HCT116 (cell line): ENCODE measurements around the gene APOA1. TPM values are rescaled to one million over a fixed set of nuclear protein-coding genes. Genes with fewer than 3 reads are reported as not detected.

Experiments used
- ATAC-seq: fragments of 200-7000 bp; cut with Tn5 transposase; 2 replicates; pipeline ENCODE4 v1.9.1; 2020; ENCODE audit warnings: mild to moderate bottlenecking, moderate library complexity
- BruUV-seq: library from RNA; stranded (reverse); fragments of 400-500 nt; replicated peaks from 2 replicates; lab custom pipeline; 2021; lab: Mats Ljungman, UMichigan
- CTCF ChIA-PET: fragments of 300-600 bp; sonication (Branson Sonifier 250); formaldehyde crosslinking; loops from one replicate; lab custom pipeline; 2021; ENCODE audit warnings: antibody characterized with exemption; lab: Charles Lee
- POLR2A ChIA-PET: fragments of 300-600, 350-600 bp; sonication (Branson Sonifier 250); formaldehyde crosslinking; loops from one replicate; lab custom pipeline; 2021; ENCODE audit warnings: antibody characterized with exemption; lab: Charles Lee
- RAD21 ChIA-PET, 2 experiments: fragments of 300-600 bp; sonication (Branson Sonifier 250); formaldehyde crosslinking; loops; one replicate each; lab custom pipeline; 2023; ENCODE audit warnings: low total read pairs in 2 of 2; ENCODE audit not compliant: uncharacterized antibody in 2 of 2, unreplicated experiment in 2 of 2, low non-redundant PET in 1 of 2; lab: Charles Lee
- DNase-seq: peaks from one replicate; pipeline ENCODE4 v3.0.0-alpha.2; 2010; ENCODE audit warnings: low read depth, low spot score
- H2AFZ ChIP-seq: fragments of 200-600 bp; shearing (Covaris generic), sonication (generic); 2 replicates; pipeline ENCODE4 v1.6.1; 2017; ENCODE audit warnings: low read depth, mixed run types, mixed read lengths, antibody characterized with exemption, low read length; ENCODE audit not compliant: poor library complexity, severe bottlenecking
- H3K27ac ChIP-seq: 2 replicates; pipeline ENCODE4 v1.5.1; 2012; ENCODE audit warnings: low read depth, low read length
- H3K27me3 ChIP-seq: fragments of 200-600 bp; sonication (generic); 2 replicates; pipeline ENCODE4 v1.6.1; 2016; ENCODE audit warnings: mixed run types, low read length, mixed read lengths; ENCODE audit not compliant: insufficient read depth
- H3K36me3 ChIP-seq, 2 experiments: fragments of 200-500 bp in 1 of 2; fragments of 200-600 bp in 1 of 2; sonication (Bioruptor generic) in 1 of 2; sonication (generic) in 1 of 2; 2 replicates each; pipeline versions ENCODE4 v1.5.1 to v1.6.1; 2014 to 2016; ENCODE audit warnings: low read length in 2 of 2, inconsistent platforms in 1 of 2, mixed read lengths in 1 of 2, mixed run types in 1 of 2; ENCODE audit not compliant: insufficient read depth in 2 of 2, control insufficient read depth in 1 of 2
- H3K4me1 ChIP-seq, 2 experiments: fragments of 200-600 bp in 1 of 2; sonication (generic) in 1 of 2; 2 replicates each; pipeline versions ENCODE4 v1.5.1 to v1.6.1; 2012 to 2017; ENCODE audit warnings: low read length in 2 of 2, inconsistent platforms in 1 of 2, mild to moderate bottlenecking in 1 of 2, mixed read lengths in 1 of 2, mixed run types in 1 of 2, moderate library complexity in 1 of 2; ENCODE audit not compliant: insufficient read depth in 2 of 2, control insufficient read depth in 1 of 2
- H3K4me2 ChIP-seq: fragments of 200-600 bp; sonication (generic); 2 replicates; pipeline ENCODE4 v1.6.1; 2017; ENCODE audit warnings: mixed run types, low read length, mixed read lengths
- H3K4me3 ChIP-seq, 2 experiments: fragments of 200-600 bp in 1 of 2; sonication (generic) in 1 of 2; replicated peaks in 1 of 2; 2 replicates each; pipeline ENCODE4 v1.5.1; 2011 to 2016; ENCODE audit warnings: low read length in 2 of 2, control low read depth in 1 of 2, low read depth in 1 of 2, mild to moderate bottlenecking in 1 of 2, mixed read lengths in 1 of 2, mixed run types in 1 of 2
- H3K79me2 ChIP-seq: fragments of 200-600 bp; sonication (generic); 2 replicates; pipeline ENCODE4 v1.6.1; 2017; ENCODE audit warnings: mild to moderate bottlenecking, mixed run types, low read length, moderate library complexity, mixed read lengths; ENCODE audit not compliant: insufficient read depth
- H3K9ac ChIP-seq: fragments of 200-600 bp; sonication (generic); 2 replicates; pipeline ENCODE4 v1.6.1; 2016; ENCODE audit warnings: low read length, mixed read lengths
- H3K9me2 ChIP-seq: fragments of 200-600 bp; sonication (generic), shearing (Covaris generic); 2 replicates; pipeline ENCODE4 v1.6.1; 2017; ENCODE audit warnings: mixed run types, mild to moderate bottlenecking, moderate library complexity; ENCODE audit not compliant: insufficient read depth
- H3K9me3 ChIP-seq, 2 experiments: fragments of 200-500 bp in 1 of 2; fragments of 200-600 bp in 1 of 2; sonication (Bioruptor generic) in 1 of 2; sonication (generic) in 1 of 2; 2 replicates each; pipeline ENCODE4 v1.6.1; 2014 to 2017; ENCODE audit warnings: low read length in 2 of 2, mixed read lengths in 2 of 2, inconsistent platforms in 1 of 2, low read depth in 1 of 2, mild to moderate bottlenecking in 1 of 2, mixed run types in 1 of 2, moderate library complexity in 1 of 2; ENCODE audit not compliant: control insufficient read depth in 1 of 2, insufficient read depth in 1 of 2
- H4K20me1 ChIP-seq: fragments of 200-600 bp; sonication (generic), shearing (Covaris generic); 2 replicates; pipeline ENCODE4 v1.6.1; 2017; ENCODE audit warnings: mixed run types, mild to moderate bottlenecking, moderate library complexity; ENCODE audit not compliant: insufficient read depth
- CBX3 ChIP-seq: IDR thresholded peaks from 2 replicates; pipeline ENCODE4 v1.6.1; 2012; ENCODE audit warnings: low read depth
- CEBPB ChIP-seq: IDR thresholded peaks from 2 replicates; pipeline ENCODE4 v1.6.1; 2012; ENCODE audit warnings: low read depth
- CTCF ChIP-seq, 3 experiments: fragments of 200-600 bp in 1 of 3; sonication (generic) in 1 of 3; IDR thresholded peaks in 2 of 3; conservative IDR thresholded peaks in 1 of 3; 2 replicates each; pipeline ENCODE4 v1.5.1; 2012 to 2017; ENCODE audit warnings: low read depth in 2 of 3, low read length in 2 of 3, antibody characterized with exemption in 1 of 3, borderline replicate concordance in 1 of 3, control low read depth in 1 of 3, mild to moderate bottlenecking in 1 of 3, mixed read lengths in 1 of 3, mixed run types in 1 of 3, moderate library complexity in 1 of 3; ENCODE audit not compliant: insufficient read depth in 1 of 3
- ELF1 ChIP-seq: IDR thresholded peaks from 2 replicates; pipeline ENCODE4 v1.6.1; 2012; ENCODE audit warnings: low read depth, borderline replicate concordance
- EZH2 ChIP-seq: fragments of 200-600 bp; sonication (generic); IDR thresholded peaks from 2 replicates; pipeline ENCODE4 v1.6.1; 2017; ENCODE audit warnings: antibody characterized with exemption, mixed run types
- EZH2phosphoT487 ChIP-seq: fragments of 200-600 bp; IDR thresholded peaks from 2 replicates; pipeline ENCODE4 v1.6.1; 2018; ENCODE audit warnings: antibody characterized with exemption, borderline replicate concordance
- FOSL1 ChIP-seq: IDR thresholded peaks from 2 replicates; pipeline ENCODE4 v1.6.1; 2012; ENCODE audit warnings: low read depth
- JUND ChIP-seq: IDR thresholded peaks from 2 replicates; pipeline ENCODE4 v1.6.1; 2012
- MAX ChIP-seq: IDR thresholded peaks from 2 replicates; pipeline ENCODE4 v1.6.1; 2012
- POLR2AphosphoS5 ChIP-seq: IDR thresholded peaks from 2 replicates; pipeline ENCODE4 v1.6.1; 2011; ENCODE audit warnings: mild to moderate bottlenecking, low read depth, low read length, moderate library complexity
- RAD21 ChIP-seq: IDR thresholded peaks from 2 replicates; pipeline ENCODE4 v1.6.1; 2012; ENCODE audit warnings: low read depth, mild to moderate bottlenecking
- REST ChIP-seq: IDR thresholded peaks from 2 replicates; pipeline ENCODE4 v1.6.1; 2012; ENCODE audit warnings: low read depth
- SP1 ChIP-seq: IDR thresholded peaks from 2 replicates; pipeline ENCODE4 v1.6.1; 2012; ENCODE audit warnings: low read depth
- SRF ChIP-seq: IDR thresholded peaks from 2 replicates; pipeline ENCODE4 v1.6.1; 2012; ENCODE audit warnings: low read depth
- TCF7L2 ChIP-seq: IDR thresholded peaks from 2 replicates; pipeline ENCODE4 v1.7.0; 2011; ENCODE audit warnings: borderline replicate concordance, inconsistent platforms; ENCODE audit not compliant: insufficient read depth, insufficient read length; ENCODE audit errors: extremely low read depth
- YY1 ChIP-seq: IDR thresholded peaks from 2 replicates; pipeline ENCODE4 v1.6.1; 2011; ENCODE audit warnings: low read length, low read depth, moderate library complexity, mild to moderate bottlenecking; ENCODE audit not compliant: insufficient replicate concordance; ENCODE audit errors: extremely low read depth
- ZBTB33 ChIP-seq: IDR thresholded peaks from 2 replicates; pipeline ENCODE4 v1.6.1; 2011; ENCODE audit warnings: mild to moderate bottlenecking, low read length, moderate library complexity; ENCODE audit not compliant: insufficient replicate concordance; ENCODE audit errors: extremely low read depth
- ZFX ChIP-seq: fragments of 450-650 bp; IDR thresholded peaks from 2 replicates; pipeline ENCODE4 v1.6.1; 2017
- ZNF274 ChIP-seq: fragments of 200-500 bp; sonication (Bioruptor generic); IDR thresholded peaks from 2 replicates; pipeline ENCODE4 v1.6.1; 2014; ENCODE audit warnings: mild to moderate bottlenecking, low read depth, low read length, inconsistent platforms
- intact Hi-C: fragments of 100-400 bp; cut with micrococcal nuclease; formaldehyde crosslinking; loops from 2 replicates; pipeline ENCODE4 v1.10.0; 2022
- total RNA-seq: library from RNA; stranded (reverse); gene quantifications from one replicate; pipeline ENCODE4 v1.2.1, GENCODE V29; 2021; ENCODE audit not compliant: unreplicated experiment

Gene APOA1
- total RNA-seq, 1 experiment from 2014 or later, result 2.0 TPM

GRCh38 chr11:116852261-116853031 is 15.0 kb upstream of the APOA1 start:
- Histone ChIP-seq H3K36me3 (peaks cover 0 to 5% of the 10 kb centered on the region in 2 experiments; a peak in 1 of 4 replicates), H3K9me2 (no peaks in the 10 kb centered on the region), H3K9ac (no peak overlapping the region), H3K4me1 (peaks cover 0 to 21% of the 10 kb centered on the region in 2 experiments; a peak in 2 of 4 replicates), H3K9me3 (no peaks in the 10 kb centered on the region), H4K20me1 (no peaks in the 10 kb centered on the region), H3K4me3 (no peak overlapping the region), H3K4me2 (no peak overlapping the region), H3K27me3 (no peaks in the 10 kb centered on the region), H3K79me2 (no peaks in the 10 kb centered on the region), H3K27ac (no peak overlapping the region), H2AFZ (no peak overlapping the region)
- RAD21 ChIA-PET, result no interaction called here
- CTCF ChIA-PET, result no interaction called here
- DNase-seq (no peak), ATAC-seq (no peak)
- TF ChIP-seq RAD21 (no peak), SRF (no peak), CBX3 (no peak), POLR2AphosphoS5 (no peak), ZFX (no peak), CTCF (IDR thresholded peaks at IDR 0.05 in 2 of 3, conservative IDR thresholded peaks at IDR 0.05 in 1 of 3; ENCODE audit: borderline replicate concordance in 1 of 3, insufficient read depth in 1 of 3, low read depth in 2 of 3, low read length in 2 of 3) (no peak), REST (no peak), SP1 (no peak), ELF1 (no peak), TCF7L2 (no peak), CEBPB (no peak), ZBTB33 (no peak), MAX (no peak), EZH2phosphoT487 (no peak), FOSL1 (no peak), EZH2 (no peak), YY1 (no peak), ZNF274 (no peak), JUND (no peak)
- POLR2A ChIA-PET, result no interaction called here
- intact Hi-C loops, result no loop called here
- no TSS peak for BruUV-seq
